Amygdala (tissue), 56 donors: Measurements from ENCODE around the gene RFX2.
"Not testable (repeated sequence)": the region's sequence is repeated elsewhere in the genome, so short reads cannot be mapped to it uniquely, and the experiment has no call there.

Source experiments
- DNase-seq, 56 donors: peaks; one replicate each; lab custom pipeline; 2025; lab: John Stamatoyannopoulos, UW

The RFX2 gene

DNA sequence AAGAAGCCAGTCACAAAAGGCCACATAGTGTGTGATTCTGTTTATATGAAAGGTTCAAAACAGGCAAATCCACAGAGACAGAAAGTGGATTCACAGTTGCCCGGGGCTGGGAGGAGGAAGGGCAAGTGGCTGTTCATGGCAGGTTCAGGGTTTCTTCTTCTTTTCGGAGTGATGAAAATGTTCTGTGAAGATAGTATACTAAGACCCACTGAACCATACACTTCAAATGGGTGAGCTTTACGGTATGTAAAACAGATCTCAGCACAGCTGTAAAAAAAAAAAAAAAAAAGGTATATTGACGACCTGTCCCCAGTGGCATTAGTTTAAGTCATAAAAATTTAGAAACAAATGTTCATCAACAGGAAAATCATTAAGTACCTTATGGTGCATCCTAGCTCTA lies 32.2 kb downstream of the RFX2 start:
- no peak for DNase-seq

DNA sequence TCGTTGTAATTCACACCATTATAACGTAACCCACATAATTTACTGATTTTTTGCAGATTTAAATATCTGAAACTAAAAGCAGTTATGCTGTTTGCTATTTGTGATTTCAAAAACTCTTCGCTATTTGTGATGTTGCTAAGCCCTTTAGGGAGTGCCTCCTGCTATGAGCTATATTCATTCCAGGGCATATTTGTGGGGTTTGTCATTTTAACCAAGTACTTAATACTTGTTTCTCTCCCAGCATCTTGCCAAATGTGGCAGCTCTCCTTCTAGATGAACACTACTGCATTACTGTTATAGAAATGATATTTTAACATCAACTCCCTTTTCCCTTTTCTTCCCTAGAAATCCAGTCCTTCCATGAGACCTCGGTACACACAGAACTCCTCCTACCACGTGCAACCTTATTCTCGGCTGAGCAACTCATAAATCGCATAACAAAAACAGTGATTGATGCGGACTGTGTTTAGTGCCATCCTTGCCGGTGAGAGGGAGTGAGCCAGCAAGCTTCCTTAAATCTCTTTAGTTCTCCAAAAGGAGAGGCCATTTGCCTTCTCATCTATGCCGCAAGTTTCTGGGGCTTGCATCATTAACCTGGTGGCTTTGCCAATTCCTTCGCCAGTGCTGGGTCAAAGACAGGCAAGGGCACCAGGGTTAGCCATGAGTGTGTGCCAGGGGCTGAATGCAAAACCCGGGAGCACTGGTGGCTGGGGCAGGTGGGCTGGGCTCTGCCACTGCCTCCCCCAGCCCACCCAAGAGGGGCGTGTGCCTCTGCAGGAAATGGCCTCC lies 33.4 kb downstream of the RFX2 start:
- peak in 3 of 56 donors; percentile 10 to 34 (median 11) for DNase-seq

DNA sequence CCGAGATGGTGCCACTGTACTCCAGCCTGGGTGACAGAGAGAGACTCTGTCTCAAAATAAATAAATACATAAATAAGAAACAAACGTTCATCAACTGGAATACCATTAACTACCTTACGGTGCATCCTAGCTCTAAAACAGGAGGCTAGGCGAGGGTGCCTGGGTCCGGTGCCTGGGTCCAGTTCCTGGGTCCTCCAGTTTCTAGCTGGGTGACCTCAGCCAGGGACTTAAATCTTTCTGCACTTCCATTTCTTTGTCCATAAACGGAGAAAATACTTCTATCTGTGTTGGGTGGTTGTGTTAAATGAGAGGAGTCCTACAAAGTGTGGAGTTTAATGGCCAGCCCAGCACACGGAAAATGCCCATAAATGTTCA lies 34.0 kb downstream of the RFX2 start:
- DNase-seq = no peak

DNA sequence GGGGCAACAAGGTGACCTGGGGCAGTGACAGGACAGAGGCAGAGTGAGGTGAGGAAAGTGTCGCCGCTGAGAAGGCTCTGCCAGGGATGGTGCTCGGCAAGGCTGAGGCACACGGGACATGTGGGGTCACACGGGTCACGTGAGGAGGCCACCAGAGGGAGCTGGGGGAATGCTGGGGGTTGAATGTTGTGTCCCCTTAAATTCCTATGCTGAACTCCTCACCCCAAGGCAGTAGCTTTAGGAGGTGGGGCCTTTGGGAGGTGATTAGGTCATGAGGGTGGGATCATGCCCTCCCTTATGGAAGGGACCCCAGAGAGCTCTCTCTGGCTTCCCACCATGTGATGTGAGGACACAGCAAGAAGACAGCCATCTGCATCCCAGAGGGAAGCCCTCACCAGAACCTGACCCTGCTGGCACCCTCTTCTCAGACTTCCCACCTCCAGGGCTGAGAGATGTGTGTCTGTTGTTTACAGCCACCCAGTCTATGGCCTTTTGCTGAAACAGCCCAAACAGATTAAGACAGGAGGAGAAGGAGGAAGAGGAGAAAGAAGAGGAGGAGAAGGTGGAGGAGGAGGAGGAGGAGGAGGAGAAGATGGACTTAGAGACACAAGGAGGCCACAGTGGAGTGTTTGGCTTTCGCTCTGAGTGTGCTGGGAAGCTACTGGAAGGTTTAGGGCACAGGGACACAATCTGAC lies 35.4 kb downstream of the RFX2 start:
- no peak for DNase-seq

DNA sequence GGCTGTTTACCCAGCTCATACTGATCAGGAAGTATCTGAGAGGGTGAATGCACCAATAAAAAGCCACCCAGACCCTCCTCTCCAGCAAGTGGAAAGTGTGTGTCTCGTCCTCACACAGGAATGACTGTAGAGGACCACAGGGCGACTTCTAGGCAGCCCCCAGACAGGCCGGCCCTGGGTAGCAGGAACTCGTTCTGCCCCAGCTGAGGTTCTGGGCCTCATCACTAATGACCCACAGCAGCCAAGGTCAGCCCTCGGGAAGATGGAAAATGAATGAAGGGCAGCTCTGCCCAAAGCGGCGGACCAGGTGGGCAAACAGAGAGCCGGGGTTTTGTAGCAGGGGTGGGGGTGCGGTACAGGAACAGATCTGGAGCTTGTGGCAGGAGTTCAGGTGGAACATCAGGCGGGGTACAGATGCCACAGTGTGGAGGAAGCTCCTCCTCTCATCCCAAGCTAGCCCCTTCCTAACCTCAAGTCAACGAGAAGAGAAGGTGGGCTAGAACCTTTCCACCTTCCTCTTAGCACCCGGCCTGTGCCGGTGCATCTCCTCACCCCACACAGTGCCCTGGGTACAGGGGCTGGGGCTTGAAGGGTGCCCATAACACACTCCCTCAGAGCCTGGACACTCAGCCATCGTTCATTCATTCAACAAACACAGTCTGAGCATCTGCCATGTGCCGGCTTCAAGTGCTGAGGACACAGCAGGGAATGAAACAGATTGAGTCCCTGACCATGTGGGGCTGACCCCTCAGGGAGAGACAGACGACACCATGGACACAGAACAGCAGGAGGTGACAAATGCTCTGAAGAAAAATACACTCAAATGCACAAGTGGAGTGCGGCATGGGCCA lies 36.2 kb downstream of the RFX2 start:
- no peak for DNase-seq

DNA sequence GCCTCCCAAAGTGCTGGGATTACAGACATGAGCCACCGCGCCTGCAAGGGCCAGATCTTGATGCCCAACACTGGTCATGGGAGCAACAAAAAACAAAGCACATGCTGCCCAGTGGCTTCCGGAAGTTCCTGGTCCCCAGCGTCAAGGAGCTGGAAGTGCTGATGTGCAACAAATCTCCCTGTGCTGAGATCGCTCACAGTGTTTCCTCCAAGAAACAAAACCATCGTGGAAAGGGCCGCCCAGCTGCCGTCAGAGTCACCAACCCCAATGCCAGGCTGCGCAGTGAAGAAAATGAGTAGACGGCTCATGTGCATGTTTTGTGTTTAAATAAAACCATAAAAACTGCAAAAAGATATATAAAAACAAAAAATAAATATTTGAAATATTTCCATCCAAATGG lies 37.1 kb downstream of the RFX2 start:
- not testable (repeated sequence) for DNase-seq

DNA sequence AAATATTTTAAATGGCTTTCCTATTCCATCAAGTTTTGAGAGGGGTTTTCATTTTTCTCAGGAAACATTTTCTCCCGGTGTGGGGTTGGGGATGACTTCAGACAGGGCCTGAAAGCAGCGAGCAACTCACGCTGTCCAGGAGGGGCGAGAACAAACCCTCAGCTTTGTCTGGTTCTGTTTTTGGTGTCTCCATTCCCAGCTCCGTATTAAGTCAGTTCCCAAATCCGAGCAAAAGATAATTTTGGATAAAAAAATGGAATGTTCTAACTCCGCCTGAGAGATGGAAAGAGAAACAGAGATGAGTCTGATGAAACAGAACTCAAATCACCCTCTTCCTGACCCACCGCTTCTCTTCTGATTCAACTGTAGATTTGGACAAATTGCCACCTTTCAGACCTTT lies 38.4 kb downstream of the RFX2 start:
- no peak for DNase-seq

DNA sequence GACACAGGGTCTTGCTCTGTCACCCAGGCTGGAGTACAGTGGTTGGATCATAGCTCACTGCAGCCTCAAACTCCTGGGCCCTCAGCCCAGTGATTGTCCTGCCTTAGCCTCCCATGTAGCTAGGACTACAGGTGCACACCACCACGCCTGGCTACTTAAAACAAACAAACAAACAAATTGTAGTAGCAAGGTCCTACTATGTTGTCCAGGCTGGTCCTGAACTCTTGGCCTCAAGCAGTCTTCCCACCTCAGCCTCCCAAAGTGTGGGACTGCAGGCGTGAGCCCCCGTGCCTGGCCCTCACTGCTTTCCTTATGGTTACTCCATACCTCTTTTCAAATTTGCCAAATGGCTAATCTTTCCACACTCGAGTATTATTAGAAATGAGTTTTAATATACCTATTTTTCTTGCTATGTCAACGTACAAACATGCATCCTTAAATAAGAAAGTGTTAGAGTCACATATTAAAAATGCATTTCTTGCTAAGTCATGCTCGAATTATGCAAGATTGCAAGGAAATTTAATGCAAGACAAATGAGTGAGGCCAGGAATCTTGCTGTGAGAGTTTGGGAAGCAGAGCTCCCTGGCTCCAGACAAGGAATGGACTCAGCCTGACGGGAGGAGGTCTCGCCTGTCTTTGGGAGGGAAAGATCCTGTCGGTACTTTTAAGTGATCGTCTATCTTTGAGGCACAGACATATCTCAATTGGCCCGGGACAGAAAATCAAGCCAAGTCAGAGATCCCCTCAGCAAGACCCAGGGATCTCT lies 39.4 kb downstream of the RFX2 start:
- no peak for DNase-seq

DNA sequence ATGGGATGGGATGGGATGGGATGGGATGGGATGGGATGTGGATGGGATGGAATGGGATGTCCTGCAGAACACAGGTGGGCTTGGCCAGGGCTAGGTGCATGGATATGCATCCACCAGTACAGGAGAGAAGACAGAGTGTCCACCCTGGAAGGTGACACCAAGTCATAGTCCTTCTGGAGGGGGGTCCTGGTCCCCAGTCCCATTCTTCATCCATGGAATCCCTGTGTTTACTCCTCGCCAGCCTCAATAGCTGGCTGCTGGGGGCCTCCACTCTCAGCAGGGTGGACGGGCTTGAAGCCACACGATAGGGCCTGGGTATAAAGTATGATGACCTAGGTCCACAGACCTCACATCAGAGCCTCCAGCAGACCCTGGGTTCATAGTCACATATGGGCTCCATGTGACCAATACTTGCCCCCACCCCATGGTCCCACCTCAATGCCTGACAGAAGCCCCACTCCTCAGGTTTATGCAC lies 40.1 kb downstream of the RFX2 start:
- DNase-seq = no peak

DNA sequence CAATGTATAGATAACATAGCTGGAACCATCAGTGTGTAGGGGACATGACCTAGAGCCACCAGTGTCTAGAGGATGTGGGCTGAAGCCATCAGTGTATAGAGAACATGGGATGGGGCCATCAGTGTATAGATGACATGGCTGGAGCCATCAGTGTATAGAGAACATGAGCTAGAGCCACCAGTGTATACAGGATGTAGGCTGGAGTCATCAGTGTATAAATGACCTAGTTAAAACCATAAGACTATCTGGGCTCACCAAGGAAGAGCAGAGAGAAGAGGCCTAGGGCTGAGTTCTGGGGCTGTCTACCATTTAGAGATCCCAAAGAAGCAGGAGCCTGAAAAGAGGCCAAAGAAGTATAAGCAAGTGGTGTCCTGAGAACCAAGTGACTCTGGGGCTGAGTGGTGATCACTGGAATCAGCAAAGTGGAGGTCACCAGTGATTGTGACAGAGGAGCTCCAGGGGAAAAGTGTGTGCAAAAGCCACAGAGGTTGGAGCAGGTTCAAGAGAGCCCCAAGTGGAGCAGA lies 41.0 kb downstream of the RFX2 start:
- no peak for DNase-seq

DNA sequence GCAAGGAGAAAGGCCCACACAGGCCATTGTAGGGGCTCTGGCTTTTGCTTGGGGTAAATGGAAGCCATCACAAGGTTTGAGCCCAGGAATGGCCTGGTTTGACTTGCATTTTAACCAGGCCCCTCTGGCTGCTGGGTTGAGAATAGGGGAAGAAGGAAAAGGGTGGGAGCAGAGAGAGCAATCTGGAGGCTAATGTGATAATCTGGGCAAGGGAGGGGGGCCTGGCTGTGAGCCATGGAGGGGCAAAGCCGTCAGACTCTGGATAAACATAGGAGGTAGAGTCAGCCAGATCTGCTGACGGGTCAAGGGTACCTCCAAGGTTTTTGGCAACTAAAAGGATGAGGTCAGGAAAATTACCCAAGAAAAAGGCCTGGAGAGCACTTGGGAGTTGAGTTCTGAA lies 41.6 kb downstream of the RFX2 start:
- DNase-seq = no peak

DNA sequence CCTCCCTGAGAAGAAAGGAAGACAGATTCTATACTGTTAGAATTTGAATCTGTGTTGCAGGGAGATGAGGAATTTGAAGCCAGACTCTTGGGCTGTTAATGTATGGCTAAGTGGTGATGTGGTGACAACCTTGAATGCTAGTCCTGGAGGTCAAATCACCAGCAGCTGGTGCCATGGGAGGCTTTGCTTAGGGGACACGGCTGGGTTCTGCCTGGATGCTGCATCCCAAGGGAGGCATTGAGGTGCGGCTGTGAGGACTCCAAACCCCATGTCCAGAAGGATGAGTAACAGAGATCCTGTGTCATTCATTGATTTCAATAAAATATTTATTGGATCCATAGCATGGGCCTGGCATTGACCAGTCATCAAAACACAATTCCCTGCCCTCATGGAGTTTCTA lies 42.3 kb downstream of the RFX2 start:
- no peak for DNase-seq

DNA sequence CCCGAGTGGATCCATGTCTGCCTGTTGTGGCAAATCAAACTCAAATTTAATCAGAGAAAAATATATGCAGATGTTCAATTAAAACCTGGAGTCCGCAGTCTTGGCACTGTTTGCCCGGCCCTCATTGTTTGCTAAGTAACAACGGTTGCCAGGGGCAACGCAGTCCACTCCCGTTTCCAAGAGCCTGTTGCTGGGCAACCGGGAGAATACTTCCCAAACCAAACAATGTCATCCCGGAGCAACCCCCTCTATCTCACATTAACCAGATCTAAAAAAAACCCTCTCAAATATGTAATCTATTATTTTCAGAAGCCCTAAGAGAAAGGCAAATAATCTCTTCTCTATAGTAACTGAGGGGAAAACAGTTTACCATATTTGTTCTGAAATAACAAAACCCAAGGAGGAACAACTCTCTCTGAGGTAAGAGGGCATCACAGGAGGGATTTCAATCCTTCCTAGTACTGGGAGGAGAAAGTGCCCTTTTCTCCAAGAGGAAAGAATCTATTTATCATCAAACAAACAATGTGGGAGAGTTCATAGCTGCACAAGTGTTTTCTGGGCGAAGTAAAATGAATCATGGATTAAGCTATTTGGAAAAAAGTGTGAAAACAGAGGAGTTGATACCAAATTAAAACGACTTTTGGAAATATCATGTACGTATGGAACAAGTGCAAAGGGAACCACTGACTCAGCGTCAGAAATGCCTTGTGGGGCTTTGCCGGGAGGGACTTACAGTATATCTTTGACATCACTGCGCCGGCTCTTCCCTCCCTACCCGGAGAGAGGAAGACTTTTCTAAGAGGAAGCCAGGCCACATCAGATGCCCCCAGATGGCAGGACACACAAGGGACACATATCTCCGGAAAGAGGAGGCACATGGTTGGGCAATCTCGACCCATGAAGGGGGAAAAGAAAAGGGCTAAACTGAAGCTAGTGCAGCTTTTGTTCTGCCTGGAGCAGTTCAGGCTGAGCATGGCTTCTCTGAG lies 43.3 kb downstream of the RFX2 start:
- peak in 47 of 56 donors; percentile 12 to 88 (median 61) for DNase-seq

DNA sequence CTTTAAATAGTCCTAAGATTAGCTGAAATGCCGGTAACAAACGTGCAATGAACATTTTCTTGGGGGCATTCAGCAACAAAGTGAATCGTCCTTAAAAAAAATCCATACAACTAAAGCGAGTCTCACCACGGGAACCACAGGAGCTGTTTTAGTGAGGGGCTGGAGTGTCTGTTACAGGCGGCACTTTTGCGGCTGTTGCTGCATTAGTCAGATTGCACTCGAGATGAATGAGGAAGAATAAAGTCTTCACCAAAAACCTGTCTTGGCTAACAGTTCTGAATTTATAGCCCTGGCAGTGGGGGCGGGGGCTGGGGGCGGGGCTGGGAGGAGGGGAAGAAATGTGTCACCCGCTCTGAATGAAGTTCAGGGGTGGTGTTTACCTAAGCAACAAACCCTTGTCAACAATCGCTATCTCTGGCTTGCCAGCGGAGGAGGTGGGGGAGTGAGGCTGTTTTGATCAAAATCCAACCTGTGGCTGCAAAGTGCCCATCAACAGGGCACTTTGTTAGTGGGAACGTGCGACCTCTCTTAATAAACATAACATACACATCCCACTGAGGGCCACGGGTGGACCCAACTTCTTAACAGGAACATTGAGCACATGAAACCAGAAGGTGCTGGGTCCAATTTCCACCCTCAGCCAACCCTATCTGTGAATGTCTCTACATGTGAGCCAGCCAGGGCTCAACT lies 44.5 kb downstream of the RFX2 start:
- DNase-seq = peak in 7 of 56 donors; percentile 9 to 35 (median 22)

DNA sequence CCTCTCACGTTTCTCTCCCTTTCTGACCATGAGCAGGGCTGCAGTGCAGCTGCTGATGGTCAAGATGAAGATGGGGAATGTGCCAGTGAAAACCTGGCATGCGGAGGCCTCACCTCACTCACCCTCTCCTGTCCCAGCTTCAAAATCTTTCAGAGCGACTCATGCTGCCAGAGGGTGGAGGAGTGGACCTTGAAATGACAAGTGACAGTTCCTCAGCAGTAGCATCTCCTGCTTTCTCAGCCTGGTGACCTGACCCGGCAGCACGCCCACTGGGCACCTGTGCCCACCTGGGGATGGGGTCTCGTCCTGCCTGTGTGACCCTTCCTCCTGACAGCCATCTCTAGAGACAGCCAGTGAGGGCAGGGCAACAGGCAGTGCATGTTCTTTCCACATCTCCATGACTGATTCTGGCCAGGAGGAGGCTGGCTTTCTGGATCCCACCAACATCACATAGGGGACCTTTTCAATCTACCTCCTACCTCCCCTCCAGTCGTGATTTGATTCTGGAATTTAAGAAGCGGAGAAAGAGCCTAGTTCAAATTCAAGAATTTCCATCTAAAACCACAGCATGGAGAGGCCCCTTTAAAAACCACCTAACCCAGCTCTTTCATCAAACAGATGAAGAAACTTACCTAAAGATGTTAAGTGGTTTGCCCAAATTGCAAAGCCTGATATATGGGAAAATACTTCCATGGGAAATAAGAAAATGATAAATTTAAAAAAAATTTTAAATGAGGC lies 45.8 kb downstream of the RFX2 start:
- DNase-seq = no peak

DNA sequence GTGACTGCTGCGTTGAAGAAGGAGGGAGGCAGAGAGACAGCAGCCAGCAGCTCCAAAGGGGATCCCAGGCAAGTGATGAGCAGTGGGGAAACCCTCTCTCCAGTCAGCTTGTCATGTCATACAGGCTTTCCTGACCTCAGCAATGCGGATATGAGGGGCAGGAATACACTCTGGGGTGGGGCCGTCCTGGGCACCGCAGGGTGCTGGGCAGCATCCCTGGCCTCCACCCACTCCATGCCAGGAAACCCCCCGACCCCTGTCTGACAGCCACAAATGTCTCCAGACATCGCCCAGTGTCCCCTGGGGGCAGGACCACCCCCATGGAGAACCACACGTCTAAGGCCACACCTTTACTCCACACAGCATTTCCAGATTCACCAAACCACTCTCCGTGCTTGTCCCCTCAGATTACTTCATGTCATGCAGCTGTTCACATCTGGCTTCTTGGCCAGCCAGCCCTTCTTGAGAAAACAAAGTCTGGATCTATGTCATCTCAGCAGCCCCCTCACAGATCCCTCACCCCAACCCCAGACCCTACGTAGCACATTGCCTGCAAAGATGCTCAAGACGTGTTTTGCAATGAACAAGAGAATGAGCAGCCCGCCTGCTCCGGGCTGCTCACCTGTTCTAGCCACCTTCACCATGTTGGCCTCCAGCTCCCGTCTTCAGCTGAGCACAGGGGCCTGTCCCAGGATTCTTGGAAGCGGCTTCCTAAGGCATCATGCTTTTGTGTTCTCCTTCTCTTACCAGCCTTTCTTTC lies 46.5 kb downstream of the RFX2 start:
- no peak for DNase-seq
